Fibroblast of skin of left quadriceps (primary cell): ENCODE results near the gene TMEM63C.
"Not testable (repeated sequence)": the region's sequence is repeated elsewhere in the genome, so short reads cannot be mapped to it uniquely, and the experiment has no call there.

Experiments used
- DNase-seq, 2 experiments: peaks; one replicate each; pipeline ENCODE4 v3.0.0-alpha.2; 2013; ENCODE audit warnings: low read depth in 2 of 2

The TMEM63C gene

GRCh38 chr14:77155083-77155482 lies 26.5 kb upstream of the TMEM63C start:
- no peak for DNase-seq

- DNase-seq = no peak
These were observed 23.9 kb upstream of the TMEM63C start for GRCh38 chr14:77157740-77158139.

DNA sequence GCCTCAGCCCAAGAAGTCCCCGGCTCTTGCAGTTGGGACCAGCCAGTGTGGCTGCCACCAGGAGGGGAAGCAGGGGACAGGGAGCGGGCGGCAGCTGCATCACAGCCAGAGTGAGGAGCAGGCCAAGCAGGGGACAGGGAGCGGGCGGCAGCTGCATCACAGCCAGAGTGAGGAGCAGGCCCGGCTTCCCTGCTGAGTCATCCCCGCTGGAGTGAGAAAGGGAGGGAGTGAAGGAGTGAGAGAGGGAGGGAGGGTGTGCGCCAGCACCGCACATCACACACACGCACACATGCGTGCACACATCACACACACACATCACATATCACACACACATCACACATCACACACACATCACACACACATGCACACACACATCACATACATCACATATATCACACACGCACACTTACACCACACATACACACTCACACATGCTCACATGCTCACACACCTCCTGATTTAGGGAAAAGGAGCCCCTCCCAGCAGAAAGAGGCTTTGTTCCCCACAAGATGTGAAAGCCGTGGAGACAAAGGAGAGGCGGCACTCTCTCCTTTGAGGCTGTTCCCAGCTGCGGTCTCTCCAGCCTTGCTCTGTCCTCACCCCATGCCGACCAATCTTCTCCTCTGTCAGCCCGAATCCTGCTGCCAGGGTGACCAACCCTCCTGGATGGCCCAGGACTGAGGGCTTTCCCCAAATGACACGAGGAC lies 23.3 kb upstream of the TMEM63C start:
- DNase-seq = peak; percentile 25 to 29

GRCh38 chr14:77158882-77159255 lies 22.7 kb upstream of the TMEM63C start:
- no peak for DNase-seq

DNA sequence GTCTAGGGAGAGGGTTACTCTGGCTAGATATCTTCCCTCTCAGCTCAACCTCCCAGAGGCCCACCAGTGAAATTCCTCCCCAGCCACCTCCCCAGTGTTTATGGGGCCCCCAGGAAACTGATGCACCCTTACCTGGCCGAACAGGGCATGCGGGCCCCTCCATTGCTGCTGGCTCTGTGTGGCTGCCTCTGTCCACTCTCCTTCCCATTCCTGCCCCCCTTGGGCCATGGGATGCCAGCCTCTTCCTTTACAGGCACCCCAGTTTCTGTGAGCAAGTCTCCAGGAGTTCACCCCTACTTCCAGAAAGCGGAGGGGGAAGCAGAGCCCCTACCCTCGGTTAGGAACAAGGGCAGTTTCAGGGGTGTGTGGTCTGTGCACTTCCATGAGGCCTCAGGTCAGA lies 20.6 kb upstream of the TMEM63C start:
- DNase-seq = no peak

- DNase-seq = no peak
These were observed 11.6 kb upstream of the TMEM63C start for GRCh38 chr14:77170045-77170444.

- no peak for DNase-seq
These were observed 8.7 kb upstream of the TMEM63C start for GRCh38 chr14:77172916-77173315.

GRCh38 chr14:77173911-77174617 lies 7.5 kb upstream of the TMEM63C start:
- DNase-seq = not testable (repeated sequence)

GRCh38 chr14:77175843-77176242 lies 5.8 kb upstream of the TMEM63C start:
- DNase-seq = no peak

DNA sequence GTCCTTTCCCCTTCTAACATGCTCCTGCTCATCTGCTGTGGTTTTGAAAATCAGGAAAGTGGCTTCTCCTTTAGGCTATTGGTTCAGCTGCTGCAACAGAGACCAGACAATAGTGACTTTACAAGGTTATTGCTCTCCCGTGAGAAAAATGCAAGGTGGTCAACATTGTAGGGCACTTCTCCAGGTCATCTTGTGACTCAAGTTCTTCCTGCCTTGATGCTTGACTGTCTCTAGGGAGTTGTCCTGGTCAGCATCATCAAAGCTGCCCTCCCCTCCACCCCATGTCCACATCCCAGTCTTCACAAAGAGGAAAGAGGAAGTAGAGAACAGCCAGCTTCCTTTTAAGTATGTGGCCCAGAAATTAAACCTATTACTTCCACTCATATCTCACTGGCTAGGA lies 3.9 kb upstream of the TMEM63C start:
- DNase-seq = no peak

DNA sequence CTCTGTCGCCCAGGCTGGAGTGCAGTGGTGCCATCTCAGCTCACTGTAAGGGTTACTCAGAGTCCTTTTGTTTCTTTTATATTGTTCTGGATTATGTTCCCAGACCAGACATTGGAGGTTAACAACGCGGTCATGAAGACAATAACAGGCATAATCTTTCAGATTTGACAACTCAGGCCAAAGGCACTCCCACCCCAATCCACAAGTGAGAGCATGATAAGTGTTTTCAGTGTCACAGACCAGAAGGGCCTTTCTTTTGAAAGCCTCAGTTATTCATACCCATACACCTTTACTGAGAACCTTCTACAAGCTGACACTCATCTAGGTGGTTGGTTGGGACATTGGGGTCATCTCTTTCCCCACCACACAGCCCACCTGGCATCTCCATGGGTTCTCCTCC lies 2.9 kb upstream of the TMEM63C start:
- DNase-seq = no peak

- DNase-seq = no peak
These were observed 634 bp upstream of the TMEM63C start for GRCh38 chr14:77180726-77181602.

DNA sequence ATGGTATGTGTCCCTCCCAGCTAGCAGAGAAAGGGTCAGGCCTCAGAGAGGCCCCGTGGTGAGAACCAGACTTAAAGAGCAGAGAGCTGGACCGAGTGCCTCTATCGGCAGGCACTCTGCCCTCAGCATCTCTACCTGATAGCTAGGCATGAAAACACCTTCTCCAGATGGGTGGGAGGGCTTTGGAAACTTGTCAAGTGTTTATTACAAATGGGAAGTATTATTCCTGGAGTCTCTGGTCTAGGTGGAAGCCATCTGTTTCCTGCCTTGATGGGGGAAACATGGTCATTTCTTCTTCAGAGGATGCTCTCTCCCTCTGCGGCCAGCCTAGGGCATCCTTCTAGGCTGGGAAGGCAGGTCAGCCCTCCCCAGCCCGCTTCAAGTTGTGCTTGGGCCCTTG lies 2.3 kb downstream of the TMEM63C start:
- no peak for DNase-seq

- DNase-seq = no peak
These were observed 2.9 kb downstream of the TMEM63C start for GRCh38 chr14:77184396-77185092.

DNA sequence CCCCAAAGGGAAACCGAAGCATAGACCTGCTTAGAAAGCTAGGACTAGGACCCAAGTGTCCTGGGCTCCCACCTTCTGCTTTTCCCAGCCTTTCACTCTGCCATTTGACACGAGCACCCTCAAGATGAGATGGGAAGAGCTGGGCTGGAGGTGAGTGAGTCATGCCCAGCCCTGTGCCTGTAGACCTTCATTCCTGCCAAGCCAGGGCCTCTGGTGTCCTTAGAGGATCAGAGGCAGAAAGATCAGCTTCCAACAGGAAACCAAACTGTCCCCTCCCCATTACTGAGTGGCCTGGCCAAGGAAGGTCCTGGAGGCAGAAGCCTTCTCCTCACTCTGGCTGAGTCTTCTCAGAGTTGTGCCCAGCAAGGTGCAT lies 3.5 kb downstream of the TMEM63C start:
- no peak for DNase-seq

GRCh38 chr14:77186911-77187648 lies 5.5 kb downstream of the TMEM63C start:
- DNase-seq = no peak

DNA sequence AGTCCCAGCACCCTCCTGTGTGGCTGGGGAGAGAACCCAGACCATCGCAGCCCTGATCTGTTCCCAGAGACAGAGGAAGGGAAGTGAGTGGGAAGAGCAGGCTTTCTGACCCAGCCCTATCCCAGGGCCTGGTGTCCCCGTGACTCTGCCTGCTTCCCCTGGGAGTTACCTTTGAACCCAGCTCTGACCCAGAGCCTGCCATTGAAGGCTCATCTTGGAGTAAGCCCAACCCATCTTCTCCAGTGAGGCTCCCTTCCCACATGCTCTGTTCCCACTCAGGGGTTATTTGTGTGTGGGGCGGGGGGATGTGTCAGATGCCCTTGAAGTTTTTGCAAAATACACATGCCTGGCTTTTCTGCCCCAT lies 6.0 kb downstream of the TMEM63C start:
- no peak for DNase-seq

- no peak for DNase-seq
These were observed 7.9 kb downstream of the TMEM63C start for GRCh38 chr14:77189479-77189878.

DNA sequence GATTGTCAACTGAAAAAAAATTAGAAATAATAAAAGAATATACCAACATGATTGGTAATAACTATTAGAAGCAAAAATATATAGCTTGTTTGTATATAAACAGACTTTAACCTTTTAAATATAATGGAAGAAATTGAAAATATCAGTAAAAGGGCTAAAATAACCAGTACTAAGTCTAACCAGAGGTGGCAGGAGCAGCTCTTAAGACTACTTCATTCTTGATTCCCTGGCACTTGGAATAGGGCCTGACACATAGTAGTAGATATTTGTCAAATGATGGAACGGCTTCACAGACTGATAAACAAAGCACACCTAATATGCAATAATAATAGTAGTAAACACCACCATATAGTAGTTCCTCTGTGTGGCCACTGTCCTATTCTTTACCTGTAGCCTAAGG lies 9.4 kb downstream of the TMEM63C start:
- DNase-seq = no peak

GRCh38 chr14:77194706-77195105 lies 13.1 kb downstream of the TMEM63C start:
- no peak for DNase-seq

DNA sequence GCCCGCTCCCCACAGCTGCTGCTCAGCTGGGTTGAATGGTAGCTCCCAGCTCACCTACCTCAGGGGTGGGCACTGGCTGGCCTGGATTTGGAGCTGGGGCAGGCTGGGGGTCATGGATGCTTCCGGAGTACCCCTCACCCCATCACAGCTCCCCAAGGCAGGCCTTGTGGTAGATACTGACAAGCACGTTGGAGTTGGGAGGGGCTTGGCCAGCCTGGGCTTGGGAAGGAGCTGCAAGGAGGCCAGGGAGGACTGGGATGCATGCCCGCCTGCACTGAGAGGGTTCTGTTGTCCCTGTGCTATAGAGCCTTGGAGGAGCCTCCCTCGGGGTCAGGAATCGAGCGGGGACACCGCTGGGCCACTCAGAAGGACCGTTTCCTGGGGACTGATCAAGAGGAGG lies 14.2 kb downstream of the TMEM63C start:
- DNase-seq = no peak
